SK-N-MC (cell line): ENCODE measurements around the gene CLSTN1.

Experiments used
- EZH2 ChIP-seq: fragments of 200-600 bp; sonication (generic); IDR thresholded peaks from one replicate; pipeline ENCODE4 v1.6.1; 2017; ENCODE audit warnings: antibody characterized with exemption
- FOXP2 ChIP-seq: optimal IDR thresholded peaks from 2 replicates; pipeline ENCODE3; 2011; ENCODE audit warnings: mild to moderate bottlenecking, moderate library complexity; ENCODE audit not compliant: insufficient read depth; ENCODE audit errors: extremely low read length, control extremely low read depth
- POLR2AphosphoS5 ChIP-seq: IDR thresholded peaks from 2 replicates; pipeline ENCODE4 v1.6.1; 2012; ENCODE audit warnings: mild to moderate bottlenecking, low read depth, low read length, borderline replicate concordance

DNA sequence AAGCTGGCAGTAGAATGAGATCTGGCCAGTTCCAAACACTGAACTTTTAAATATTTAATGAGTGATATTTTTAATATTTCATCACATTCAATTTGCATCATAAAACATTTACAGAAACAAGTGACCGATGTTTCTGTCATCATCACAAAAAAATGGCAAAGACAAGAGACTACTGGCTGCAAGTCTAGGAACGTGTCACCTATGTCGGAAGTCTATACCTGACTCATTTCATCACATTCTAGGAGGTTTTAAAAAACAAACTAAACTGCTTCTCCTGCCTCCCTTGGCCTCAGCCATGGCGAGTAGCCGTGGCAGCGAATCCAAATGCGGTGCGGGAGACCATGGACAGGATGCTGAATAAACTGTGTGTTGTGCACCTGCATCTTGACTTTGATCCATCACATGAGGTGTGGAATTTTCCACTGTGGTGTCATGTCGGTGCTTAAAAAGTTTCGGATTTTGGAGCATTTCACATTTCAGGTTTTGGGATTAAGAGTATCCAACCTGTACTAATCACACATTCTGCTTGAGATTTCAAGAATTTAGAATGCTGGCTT lies 43.1 kb downstream of the CLSTN1 start:
- TF ChIP-seq POLR2AphosphoS5 (no peak), FOXP2 (no peak), EZH2 (no peak)
